HepG2 (cell line): Measurements from ENCODE around the gene IPCEF1. TPM values are rescaled to one million over a fixed set of nuclear protein-coding genes. Genes with fewer than 3 reads are reported as not detected.

ENCODE experiments used
- ATAC-seq: fragments of 200-7000 bp; cut with Tn5 transposase; 3 replicates; pipeline ENCODE4 v1.9.1; 2020; ENCODE audit warnings: mild to moderate bottlenecking, moderate library complexity
- BruUV-seq: library from RNA; stranded (reverse); fragments of 400-500 nt; replicated peaks from 2 replicates; lab custom pipeline; 2021; lab: Mats Ljungman, UMichigan
- CTCF ChIA-PET: fragments of 300-600 bp; formaldehyde crosslinking; extraction: SDS; loops from one replicate; lab custom pipeline; 2021; ENCODE audit warnings: low total read pairs, inconsistent platforms, low intra/inter-chr PET ratio; lab: Yijun Ruan, JAX
- POLR2A ChIA-PET: fragments of 350-600 bp; sonication (Branson Sonifier 250); formaldehyde crosslinking; loops from one replicate; lab custom pipeline; 2020; ENCODE audit warnings: antibody characterized with exemption, inconsistent platforms; lab: Yijun Ruan, JAX
- DNase-seq: peaks from one replicate; pipeline ENCODE4 v3.0.0-alpha.2; 2015; ENCODE audit warnings: low spot score
- FAIRE-seq: peaks from 3 replicates; lab custom pipeline; 2011; peaks lifted over from hg19 to GRCh38; lab: Jason Lieb, UNC
- H2AFZ ChIP-seq: one replicate; pipeline ENCODE4 v1.6.1; 2011; ENCODE audit warnings: low read length, inconsistent platforms
- H3K27ac ChIP-seq: fragments of 300-600 bp; 3 replicates; pipeline ENCODE4 v1.8.0; 2011; ENCODE audit warnings: mixed run types, mild to moderate bottlenecking, mixed read lengths, low read length, inconsistent platforms; ENCODE audit not compliant: insufficient read depth; ENCODE audit errors: extremely low read length
- H3K27me3 ChIP-seq, 2 experiments: fragments of 200-600 bp in 1 of 2; 2 replicates in 1 of 2; 3 replicates in 1 of 2; pipeline versions ENCODE4 v1.6.0 to v1.8.0; 2011; ENCODE audit warnings: low read length in 2 of 2, mild to moderate bottlenecking in 2 of 2, moderate library complexity in 2 of 2, inconsistent platforms in 1 of 2; ENCODE audit not compliant: insufficient read depth in 2 of 2, control insufficient read depth in 1 of 2
- H3K36me3 ChIP-seq, 2 experiments: fragments of 200-600 bp in 1 of 2; replicated peaks in 1 of 2; 2 replicates in 1 of 2; 3 replicates in 1 of 2; pipeline versions ENCODE4 v1.5.1 to v1.8.0; 2011; ENCODE audit warnings: low read length in 2 of 2, inconsistent platforms in 1 of 2; ENCODE audit not compliant: insufficient read depth in 2 of 2, control insufficient read depth in 1 of 2
- H3K4me1 ChIP-seq: 2 replicates; pipeline ENCODE4 v1.5.1; 2012; ENCODE audit warnings: low read length, inconsistent platforms; ENCODE audit not compliant: insufficient read depth
- H3K4me2 ChIP-seq: 2 replicates; pipeline ENCODE4 v1.6.0; 2011; ENCODE audit warnings: low read depth, low read length, inconsistent platforms
- H3K4me3 ChIP-seq, 3 experiments: fragments of 200-600 bp in 1 of 3; sonication (generic), shearing (Covaris generic) in 1 of 3; replicated peaks in 1 of 3; 2 replicates each; pipeline ENCODE4 v1.5.1; 2011 to 2016; ENCODE audit warnings: low read length in 3 of 3, inconsistent platforms in 2 of 3, low read depth in 2 of 3, mild to moderate bottlenecking in 2 of 3, control low read depth in 1 of 3, mixed read lengths in 1 of 3; ENCODE audit not compliant: insufficient read depth in 1 of 3
- H3K79me2 ChIP-seq: one replicate; pipeline ENCODE4 v1.6.1; 2011; ENCODE audit warnings: low read length, inconsistent platforms; ENCODE audit not compliant: insufficient read depth
- H3K9ac ChIP-seq: 2 replicates; pipeline ENCODE4 v1.6.0; 2011; ENCODE audit warnings: mild to moderate bottlenecking, low read depth, low read length, inconsistent platforms; ENCODE audit not compliant: insufficient read depth
- H3K9me3 ChIP-seq: 2 replicates; pipeline ENCODE4 v1.5.1; 2012; ENCODE audit warnings: mild to moderate bottlenecking, low read length
- H4K20me1 ChIP-seq: 2 replicates; pipeline ENCODE4 v1.6.0; 2011; ENCODE audit warnings: inconsistent platforms, mild to moderate bottlenecking, low read length, moderate library complexity; ENCODE audit not compliant: insufficient read depth
- ASH2L ChIP-seq: fragments of 300-600, 200-600 bp; sonication (generic); IDR thresholded peaks from 2 replicates; pipeline ENCODE4 v1.7.0; 2017; ENCODE audit warnings: low read depth, mild to moderate bottlenecking, moderate library complexity, mixed read lengths, low read length; ENCODE audit not compliant: insufficient read length
- ATF7-NPFF ChIP-seq: sonication (generic); formaldehyde crosslinking; IDR thresholded peaks from 2 replicates; pipeline ENCODE4 v1.8.1; 2023; ENCODE audit warnings: mild to moderate bottlenecking, low read depth, missing genetic modification reagents, moderate library complexity
- CBFB ChIP-seq: sonication (generic); formaldehyde crosslinking; IDR thresholded peaks from 2 replicates; pipeline ENCODE4 v1.4.0; 2020; ENCODE audit warnings: missing genetic modification reagents
- ELF1 ChIP-seq: sonication (generic); formaldehyde crosslinking; IDR thresholded peaks from 2 replicates; pipeline ENCODE4 v1.4.0; 2020; ENCODE audit warnings: missing genetic modification reagents
- ETV6 ChIP-seq: sonication (generic); formaldehyde crosslinking; conservative IDR thresholded peaks from 2 replicates; pipeline ENCODE4 v1.4.0; 2020; ENCODE audit warnings: missing genetic modification reagents
- KDM6A ChIP-seq: IDR thresholded peaks from 2 replicates; pipeline ENCODE4 v1.6.1; 2016; ENCODE audit warnings: low read depth
- NCOA5 ChIP-seq: sonication (generic); formaldehyde crosslinking; IDR thresholded peaks from 2 replicates; pipeline ENCODE4 v1.4.0; 2020; ENCODE audit warnings: missing genetic modification reagents
- NFYB ChIP-seq: sonication (generic); formaldehyde crosslinking; IDR thresholded peaks from 2 replicates; pipeline ENCODE4 v1.4.0; 2020; ENCODE audit warnings: missing genetic modification reagents
- RAD21 ChIP-seq: fragments of 450-650 bp; formaldehyde crosslinking; IDR thresholded peaks from 2 replicates; pipeline ENCODE4 v1.5.0; 2020; ENCODE audit warnings: mild to moderate bottlenecking
- RBM39 ChIP-seq: fragments of 200-400 bp; formaldehyde crosslinking; IDR thresholded peaks from one replicate; pipeline ENCODE4 v1.6.1; 2018; ENCODE audit warnings: antibody characterized with exemption, mild to moderate bottlenecking, low read depth, low read length; ENCODE audit not compliant: poor library complexity, severe bottlenecking
- SIX4 ChIP-seq: sonication (generic); formaldehyde crosslinking; IDR thresholded peaks from 2 replicates; pipeline ENCODE4 v1.4.0; 2020; ENCODE audit warnings: missing genetic modification reagents
- SP4 ChIP-seq: sonication (generic); formaldehyde crosslinking; IDR thresholded peaks from 2 replicates; pipeline ENCODE4 v1.8.1; 2023; ENCODE audit warnings: mild to moderate bottlenecking, missing genetic modification reagents
- ZNF263 ChIP-seq: sonication (generic); formaldehyde crosslinking; IDR thresholded peaks from 2 replicates; pipeline ENCODE4 v1.4.0; 2020; ENCODE audit warnings: missing genetic modification reagents
- ZNF350 ChIP-seq: sonication (generic); formaldehyde crosslinking; IDR thresholded peaks from 2 replicates; pipeline ENCODE4 v1.4.0; 2020; ENCODE audit warnings: mild to moderate bottlenecking, low read depth, missing genetic modification reagents, borderline replicate concordance
- ZNF496 ChIP-seq: sonication (generic); formaldehyde crosslinking; IDR thresholded peaks from 2 replicates; pipeline ENCODE4 v1.8.1; 2023; ENCODE audit warnings: mild to moderate bottlenecking, moderate library complexity, missing genetic modification reagents; ENCODE audit not compliant: insufficient replicate concordance
- ZNF564 ChIP-seq: sonication (generic); formaldehyde crosslinking; IDR thresholded peaks from 2 replicates; pipeline ENCODE4 v1.8.1; 2023; ENCODE audit warnings: mild to moderate bottlenecking, missing genetic modification reagents
- ZNF772 ChIP-seq: sonication (generic); formaldehyde crosslinking; IDR thresholded peaks from 2 replicates; pipeline ENCODE4 v1.5.0; 2020; ENCODE audit warnings: mild to moderate bottlenecking, missing genetic modification reagents
- WGBS: methylation state at CpG from one replicate; pipeline ENCODE4 v1.1.6; 2017; ENCODE audit warnings: low lambda C conversion rate; 5-methylcytosine and 5-hydroxymethylcytosine counted together
- in situ Hi-C: cut with HindIII; loops from 2 replicates; pipeline ENCODE4 v1.10.0; 2017; ENCODE audit warnings: low pct_unique_long_range_greater_than_20kb; ENCODE audit not compliant: extremely low pct_ligation_motif_present
- intact Hi-C: fragments of 100-400 bp; cut with micrococcal nuclease; formaldehyde crosslinking; loops from one replicate; pipeline ENCODE4 v1.10.0; 2022; ENCODE audit not compliant: unreplicated experiment
- polyA plus RNA-seq, 8 experiments: library from polyadenylated mRNA; depleted of rRNA in 3 of 8; stranded (reverse) in 7 of 8; unstranded in 1 of 8; fragments of >200 nt; fragmentation: Illumina TruSeq in 4 of 8; extraction: Trizol in 4 of 8; gene quantifications; 2 replicates each; pipeline versions ENCODE4 v1.2.1 to v1.2.3, GENCODE V29; 2011 to 2016; ENCODE audit warnings: low read depth in 4 of 8, missing spikeins in 1 of 8, mixed read lengths in 1 of 8; ENCODE audit not compliant: insufficient read depth in 1 of 8
- total RNA-seq, 5 experiments: library from RNA; depleted of rRNA; stranded (reverse); fragments of >200 nt; fragmentation: Illumina TruSeq; extraction: Trizol; gene quantifications; 2 replicates each; pipeline ENCODE4 v1.2.3, GENCODE V29; 2016; ENCODE audit warnings: low read depth in 1 of 5
- TF ChIP-seq, protein P1 (sequence below): sonication (generic); formaldehyde crosslinking; IDR thresholded peaks from 2 replicates; pipeline ENCODE4 v1.8.1; 2023; ENCODE audit warnings: mild to moderate bottlenecking, inconsistent platforms, moderate library complexity, missing genetic modification reagents, borderline replicate concordance
- TF ChIP-seq, protein P2 (sequence below): sonication (generic); formaldehyde crosslinking; IDR thresholded peaks from 2 replicates; pipeline ENCODE4 v1.4.0; 2020; ENCODE audit warnings: mild to moderate bottlenecking, missing genetic modification reagents, borderline replicate concordance
- TF ChIP-seq, protein P3 (sequence below): sonication (generic); formaldehyde crosslinking; IDR thresholded peaks from 2 replicates; pipeline ENCODE4 v1.4.0; 2020; ENCODE audit warnings: low read depth, mild to moderate bottlenecking, missing genetic modification reagents

IPCEF1 gene
- total and polyA plus RNA-seq, 2 of the 13 experiments (the other 11 are each of a cell fraction or from before 2014, with no cell fraction given) = 0.03 TPM; not detected in 1

DNA sequence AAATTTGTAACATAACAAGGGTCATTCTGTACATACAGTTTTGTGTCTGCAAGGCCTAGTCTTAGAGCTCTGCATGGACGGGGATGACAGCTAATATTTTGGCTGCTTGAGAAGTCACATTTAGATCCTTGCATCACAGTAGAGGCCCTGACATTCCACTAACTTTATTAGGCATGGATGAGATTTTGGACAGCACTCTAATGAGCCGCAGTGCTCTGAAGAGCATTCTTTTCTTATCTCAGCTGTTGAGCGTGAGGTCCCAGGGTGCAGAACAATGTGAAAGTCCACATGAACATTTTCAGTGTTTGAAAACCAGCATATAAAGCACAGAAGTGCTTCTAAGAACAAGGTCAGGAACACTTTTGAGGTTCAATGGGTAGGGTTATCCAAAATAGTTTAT lies 58.9 kb downstream of the IPCEF1 start:
- no TSS peak for BruUV-seq

More for the DNA sequence above, 58.9 kb downstream of the IPCEF1 start:
- DNase-seq = no peak
- H3K27ac ChIP-seq = no peak overlapping the region
- H3K27me3 ChIP-seq = peaks cover 2 to 3% of the 10 kb centered on the region in 2 experiments; a peak in 3 of 5 replicates
- no peak overlapping the region for H3K9ac ChIP-seq
- H3K79me2 ChIP-seq = no peaks in the 10 kb centered on the region
- FAIRE-seq = no peak
- no peak overlapping the region for H2AFZ ChIP-seq
- no peak overlapping the region for H3K4me2 ChIP-seq
- no peaks in the 10 kb centered on the region for H3K9me3 ChIP-seq
- no peaks in the 10 kb centered on the region for H3K36me3 ChIP-seq
- in situ Hi-C loops = no loop called here
- H4K20me1 ChIP-seq = no peaks in the 10 kb centered on the region
- H3K4me3 ChIP-seq = no peak overlapping the region
- WGBS = 5% methylated on average over 3 of the region's 3 CpGs
- no peak for TF ChIP-seq ZNF564 (CRISPR knock-in tag)
- no peak for TF ChIP-seq KDM6A (CRISPR knock-in tag)
- TF ChIP-seq ZNF350 (CRISPR knock-in tag) = no peak
- TF ChIP-seq SP4 = no peak
- no peak for TF ChIP-seq CBFB (CRISPR knock-in tag)
- no peak for TF ChIP-seq RBM39
- TF ChIP-seq, protein P1, sequence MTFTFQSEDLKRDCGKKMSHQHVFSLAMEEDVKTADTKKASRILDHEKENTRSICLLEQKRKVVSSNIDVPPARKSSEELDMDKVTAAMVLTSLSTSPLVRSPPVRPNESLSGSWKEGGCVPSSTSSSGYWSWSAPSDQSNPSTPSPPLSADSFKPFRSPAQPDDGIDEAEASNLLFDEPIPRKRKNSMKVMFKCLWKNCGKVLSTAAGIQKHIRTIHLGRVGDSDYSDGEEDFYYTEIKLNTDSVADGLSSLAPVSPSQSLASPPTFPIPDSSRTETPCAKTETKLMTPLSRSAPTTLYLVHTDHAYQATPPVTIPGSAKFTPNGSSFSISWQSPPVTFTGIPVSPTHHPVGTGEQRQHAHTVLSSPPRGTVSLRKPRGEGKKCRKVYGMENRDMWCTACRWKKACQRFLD (CRISPR knock-in tag) = no peak
- no peak for TF ChIP-seq ZNF772 (CRISPR knock-in tag)
- TF ChIP-seq ETV6 (CRISPR knock-in tag) = no peak
- TF ChIP-seq NFYB (CRISPR knock-in tag) = no peak
- no peak for TF ChIP-seq RAD21 (CRISPR knock-in tag)
- TF ChIP-seq ASH2L = no peak
- no peak for TF ChIP-seq ZNF496 (CRISPR knock-in tag)
- TF ChIP-seq ATF7-NPFF (CRISPR knock-in tag) = no peak
- no peak for TF ChIP-seq SIX4 (CRISPR knock-in tag)
- TF ChIP-seq, protein P2, sequence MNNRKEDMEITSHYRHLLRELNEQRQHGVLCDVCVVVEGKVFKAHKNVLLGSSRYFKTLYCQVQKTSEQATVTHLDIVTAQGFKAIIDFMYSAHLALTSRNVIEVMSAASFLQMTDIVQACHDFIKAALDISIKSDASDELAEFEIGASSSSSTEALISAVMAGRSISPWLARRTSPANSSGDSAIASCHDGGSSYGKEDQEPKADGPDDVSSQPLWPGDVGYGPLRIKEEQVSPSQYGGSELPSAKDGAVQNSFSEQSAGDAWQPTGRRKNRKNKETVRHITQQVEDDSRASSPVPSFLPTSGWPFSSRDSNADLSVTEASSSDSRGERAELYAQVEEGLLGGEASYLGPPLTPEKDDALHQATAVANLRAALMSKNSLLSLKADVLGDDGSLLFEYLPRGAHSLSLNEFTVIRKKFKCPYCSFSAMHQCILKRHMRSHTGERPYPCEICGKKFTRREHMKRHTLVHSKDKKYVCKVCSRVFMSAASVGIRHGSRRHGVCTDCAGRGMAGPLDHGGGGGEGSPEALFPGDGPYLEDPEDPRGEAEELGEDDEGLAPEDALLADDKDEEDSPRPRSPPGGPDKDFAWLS (CRISPR knock-in tag) = no peak
- no peak for TF ChIP-seq ELF1 (CRISPR knock-in tag)
- TF ChIP-seq NCOA5 (CRISPR knock-in tag) = no peak
- TF ChIP-seq, protein P3, sequence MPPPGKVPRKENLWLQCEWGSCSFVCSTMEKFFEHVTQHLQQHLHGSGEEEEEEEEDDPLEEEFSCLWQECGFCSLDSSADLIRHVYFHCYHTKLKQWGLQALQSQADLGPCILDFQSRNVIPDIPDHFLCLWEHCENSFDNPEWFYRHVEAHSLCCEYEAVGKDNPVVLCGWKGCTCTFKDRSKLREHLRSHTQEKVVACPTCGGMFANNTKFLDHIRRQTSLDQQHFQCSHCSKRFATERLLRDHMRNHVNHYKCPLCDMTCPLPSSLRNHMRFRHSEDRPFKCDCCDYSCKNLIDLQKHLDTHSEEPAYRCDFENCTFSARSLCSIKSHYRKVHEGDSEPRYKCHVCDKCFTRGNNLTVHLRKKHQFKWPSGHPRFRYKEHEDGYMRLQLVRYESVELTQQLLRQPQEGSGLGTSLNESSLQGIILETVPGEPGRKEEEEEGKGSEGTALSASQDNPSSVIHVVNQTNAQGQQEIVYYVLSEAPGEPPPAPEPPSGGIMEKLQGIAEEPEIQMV (CRISPR knock-in tag) = no peak
- no peak for TF ChIP-seq ZNF263
- TF ChIP-seq, all 625 proteins: peak for 0
- ChIA-PET CTCF (no interaction called here), POLR2A (no interaction called here)
- intact Hi-C loops = no loop called here
- ATAC-seq = no peak
- H3K4me1 ChIP-seq = peaks cover 16% of the 10 kb centered on the region
